ENCODE results near the gene KIF26B.
"Not testable (repeated sequence)": the region's sequence is repeated elsewhere in the genome, so short reads cannot be mapped to it uniquely, and the experiment has no call there.

Gene KIF26B

GRCh38 chr1:245279346-245279745 is 124.6 kb downstream of the KIF26B start:
- DNase-seq (ENCODE audit: low read depth) = no peak

DNA sequence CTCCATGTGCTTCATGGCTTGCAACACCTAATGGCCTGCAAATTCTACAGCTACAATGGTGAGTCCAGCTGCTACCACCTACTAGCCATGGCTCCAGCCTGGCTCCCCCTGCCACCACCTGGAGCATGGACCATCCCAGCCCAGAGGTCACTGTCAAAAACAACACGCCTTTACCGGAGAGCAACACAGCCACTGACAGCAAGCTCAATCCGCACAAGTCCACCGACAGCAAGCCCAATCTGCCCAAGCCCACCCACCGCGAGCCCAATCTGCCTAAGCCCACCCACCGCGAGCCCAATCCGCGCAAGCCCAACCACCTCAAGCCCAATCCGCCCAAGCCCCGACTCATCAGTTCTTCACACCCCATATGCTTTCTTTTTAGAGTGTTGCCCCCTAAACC is 128.2 kb downstream of the KIF26B start:
- DNase-seq (ENCODE audit: low read depth) = no peak

DNA sequence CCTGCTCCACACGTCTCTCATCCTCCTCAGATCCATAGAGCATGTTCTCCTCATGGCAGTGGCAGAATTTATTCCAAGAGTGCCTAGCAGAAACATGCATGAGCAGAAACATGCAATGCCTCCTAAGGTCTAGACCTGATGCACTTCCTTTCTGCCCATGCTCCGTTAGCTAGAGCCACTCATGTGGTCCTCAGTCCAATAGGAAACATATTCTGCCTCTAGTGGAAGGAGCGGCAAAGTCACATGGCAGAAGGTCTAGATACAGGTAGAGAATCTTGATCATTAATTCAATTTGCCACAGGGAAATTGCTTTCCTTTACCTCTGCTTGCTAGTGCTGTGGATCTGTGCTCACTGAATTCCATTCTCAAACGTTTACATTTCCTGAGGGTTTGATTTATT is 130.4 kb downstream of the KIF26B start:
- DNase-seq (ENCODE audit: low read depth) = no peak

DNA sequence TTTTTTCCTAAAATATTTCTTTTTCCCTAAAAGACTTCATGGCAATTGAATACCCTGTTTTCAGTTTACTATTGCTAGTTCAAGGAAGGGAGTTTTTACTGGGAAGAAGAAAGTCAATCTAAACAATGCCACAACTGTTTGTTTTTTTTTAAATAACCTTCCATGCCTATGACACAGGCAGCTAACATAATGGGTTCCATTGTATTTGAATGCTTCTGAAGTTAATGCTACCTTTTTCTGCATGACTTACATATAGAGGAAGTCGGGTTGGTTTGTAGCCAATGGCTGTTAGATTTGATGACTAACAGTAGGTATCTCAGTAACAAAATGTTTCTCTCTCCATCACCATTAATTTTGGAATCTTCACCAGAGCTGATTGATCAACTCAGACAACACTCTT is 134.0 kb downstream of the KIF26B start:
- no peak for DNase-seq (ENCODE audit: low read depth)

DNA sequence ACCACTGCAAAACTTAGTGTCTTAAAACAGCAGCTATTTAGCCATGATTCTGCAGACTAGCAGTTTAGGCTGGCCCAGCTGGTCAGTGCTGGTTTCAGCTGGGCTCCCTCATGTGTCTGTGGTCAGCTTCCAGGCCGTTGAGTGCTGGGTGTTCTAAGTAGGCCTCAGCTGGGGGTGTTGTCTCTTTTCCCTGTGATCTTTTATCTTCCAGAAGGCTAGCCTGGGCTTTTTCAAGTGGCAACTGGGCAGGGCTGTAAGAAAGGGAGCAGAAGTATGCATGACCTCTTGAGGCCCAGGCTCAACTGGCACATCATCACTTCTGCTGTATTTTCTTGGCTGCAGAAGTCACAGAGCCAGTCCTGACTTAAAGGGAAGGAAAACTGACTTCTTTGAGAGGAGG is 136.1 kb downstream of the KIF26B start:
- DNase-seq (ENCODE audit: low read depth) = no peak

GRCh38 chr1:245291351-245291750 is 136.6 kb downstream of the KIF26B start:
- no peak for DNase-seq (ENCODE audit: low read depth)

DNA sequence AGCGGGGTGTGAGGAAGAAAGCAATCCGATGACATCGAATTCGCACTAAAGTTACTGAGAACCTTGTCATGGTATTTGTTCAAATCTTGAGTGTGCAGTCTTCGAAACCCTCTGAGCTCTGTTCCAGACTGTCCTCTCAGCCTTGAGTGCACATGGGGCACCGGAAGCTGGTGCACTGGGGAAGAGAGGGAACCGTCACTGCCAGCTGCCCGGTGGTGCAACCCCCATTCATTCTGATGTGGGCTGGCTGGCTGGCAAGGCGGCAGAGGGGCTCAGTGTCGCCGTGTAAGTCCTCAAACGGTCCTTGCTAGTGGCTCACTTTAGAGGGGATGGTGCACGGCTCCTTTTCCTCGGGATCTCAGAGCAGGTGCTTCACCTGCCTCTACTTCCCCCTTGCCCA is 137.4 kb downstream of the KIF26B start:
- no peak for DNase-seq (ENCODE audit: low read depth)

GRCh38 chr1:245292553-245292952 is 137.8 kb downstream of the KIF26B start:
- no peak for DNase-seq (ENCODE audit: low read depth)

DNA sequence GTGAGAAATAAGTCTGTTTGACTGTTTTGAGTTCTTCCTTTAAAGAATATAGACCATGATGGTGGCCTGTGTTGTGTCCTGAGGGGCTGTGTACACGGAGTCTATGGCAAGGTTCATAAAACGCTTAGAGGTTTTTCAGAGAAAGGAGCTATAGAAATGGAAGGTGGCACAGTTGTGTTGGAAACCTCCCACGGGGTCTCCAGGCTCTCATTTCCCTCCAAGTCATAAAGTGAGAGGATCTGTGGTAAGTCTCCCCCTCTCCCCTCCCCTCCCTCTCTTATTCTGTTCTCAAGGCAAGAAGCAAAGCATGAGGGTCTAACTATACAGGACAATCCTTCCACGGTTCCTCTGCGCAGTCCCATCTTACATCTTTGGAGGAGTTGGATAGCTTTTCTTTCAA is 139.2 kb downstream of the KIF26B start:
- DNase-seq (ENCODE audit: low read depth) = no peak

DNA sequence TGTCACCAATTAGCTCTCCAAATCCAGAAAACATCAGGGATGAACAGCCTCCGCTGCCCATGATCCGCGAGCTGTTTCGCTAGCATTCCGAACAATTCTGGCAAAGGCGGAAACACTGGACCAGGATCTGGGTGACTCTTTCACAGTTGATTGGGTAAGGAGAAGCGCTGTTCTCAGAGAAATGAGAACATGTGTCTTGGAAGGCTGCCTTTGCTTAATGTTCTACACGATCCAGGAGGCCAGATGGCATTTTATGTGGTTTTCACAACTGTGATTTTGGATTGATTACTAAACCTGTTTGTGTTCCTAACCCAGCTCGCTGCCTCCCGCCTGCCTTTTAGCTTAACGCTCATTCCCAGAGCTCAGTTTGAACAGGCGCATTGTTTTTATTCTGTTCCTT is 144.0 kb downstream of the KIF26B start:
- DNase-seq (ENCODE audit: low read depth) = no peak

- no peak for DNase-seq (ENCODE audit: low read depth)
These were observed 146.4 kb downstream of the KIF26B start for GRCh38 chr1:245301162-245301580.

DNA sequence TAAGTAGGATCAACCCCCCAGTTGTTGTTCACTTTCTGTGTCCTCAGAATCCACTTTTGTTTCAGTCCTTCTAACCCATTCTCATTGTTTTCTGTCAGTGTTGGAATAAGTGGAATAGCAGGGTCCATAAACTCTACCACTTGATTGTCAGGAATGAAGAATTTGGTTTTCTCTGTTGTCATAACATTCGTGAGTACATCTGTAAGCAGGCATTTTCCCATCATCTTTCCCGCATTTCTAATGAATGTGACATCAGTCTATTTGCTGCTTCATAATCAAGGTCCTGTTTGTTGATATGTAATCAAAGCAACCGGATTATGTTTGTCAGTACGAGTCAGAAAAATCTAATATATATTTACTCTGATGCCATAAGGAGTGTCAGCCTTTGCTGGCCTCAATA is 147.1 kb downstream of the KIF26B start:
- DNase-seq (ENCODE audit: low read depth) = no peak

- no peak for DNase-seq (ENCODE audit: low read depth)
These were observed 149.9 kb downstream of the KIF26B start for GRCh38 chr1:245304698-245305097.

GRCh38 chr1:245306020-245306419 is 151.2 kb downstream of the KIF26B start:
- DNase-seq (ENCODE audit: low read depth) = no peak

DNA sequence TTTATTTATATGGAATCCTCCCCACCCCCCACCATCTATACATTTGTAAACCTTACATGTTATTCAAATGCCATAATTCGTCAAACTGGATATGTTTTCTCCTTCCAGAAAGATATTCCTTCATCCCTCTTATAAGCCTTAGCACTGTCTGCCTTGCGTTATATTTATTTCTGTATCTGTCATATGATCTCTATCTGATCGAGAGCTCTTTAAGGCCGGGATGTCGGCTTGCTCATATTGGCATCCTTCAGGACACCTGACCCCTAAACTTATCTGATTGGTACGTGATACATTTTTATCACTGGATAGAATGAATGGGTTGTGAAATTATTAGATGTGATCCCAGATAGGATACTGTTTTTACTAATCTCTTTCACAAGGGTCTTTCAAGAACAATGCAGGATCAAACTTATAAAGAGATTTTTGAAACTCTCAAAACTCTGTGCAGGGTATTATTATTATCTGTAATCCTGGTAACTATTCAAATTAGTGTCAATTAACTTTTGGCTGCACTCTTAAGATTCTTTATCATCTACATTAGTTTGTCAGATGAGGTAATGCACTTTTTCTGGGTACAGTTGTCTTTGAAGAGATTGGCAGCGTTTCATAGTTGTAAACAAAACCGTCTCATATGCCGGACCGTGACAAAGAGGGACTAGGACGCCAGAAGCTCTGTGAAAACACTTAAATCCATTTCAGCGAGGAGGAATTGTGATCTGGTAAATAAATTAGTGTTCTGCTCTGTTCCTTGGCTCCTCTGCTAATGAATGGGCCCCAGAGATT is 152.0 kb downstream of the KIF26B start:
- DNase-seq (ENCODE audit: low read depth) = no peak

GRCh38 chr1:245310571-245311531 is 156.1 kb downstream of the KIF26B start:
- no peak for DNase-seq (ENCODE audit: low read depth)

DNA sequence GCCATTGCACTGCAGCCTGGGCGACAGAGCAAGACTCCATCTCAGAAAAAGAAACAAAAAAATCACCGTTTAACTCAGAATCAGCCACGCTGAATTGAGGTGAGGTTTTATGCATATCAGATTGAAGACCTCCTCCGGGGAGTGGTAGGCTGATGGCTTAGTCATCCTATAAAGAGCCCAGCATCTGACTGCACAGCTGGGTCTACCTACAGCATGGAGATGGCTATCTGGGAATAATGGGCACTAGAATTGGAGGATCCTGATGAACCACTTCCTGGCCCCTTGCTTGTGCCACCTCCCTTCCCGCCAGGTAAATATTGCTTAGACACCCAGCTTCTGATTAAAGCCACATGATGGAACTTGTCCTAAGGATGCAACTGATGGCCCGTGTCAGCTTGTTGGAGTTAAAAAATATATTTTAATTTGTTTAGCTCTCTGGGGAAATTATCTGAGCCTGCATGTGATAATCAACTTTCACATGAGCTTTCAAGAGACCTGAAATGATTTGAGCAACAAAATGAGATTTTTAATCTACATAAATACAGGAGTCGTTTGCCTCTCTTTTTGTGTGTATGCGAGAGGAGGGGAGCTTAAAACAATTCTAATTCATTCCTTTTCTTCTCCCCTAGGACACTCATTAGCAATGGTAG is 157.2 kb downstream of the KIF26B start:
- no peak for DNase-seq (ENCODE audit: low read depth)

DNA sequence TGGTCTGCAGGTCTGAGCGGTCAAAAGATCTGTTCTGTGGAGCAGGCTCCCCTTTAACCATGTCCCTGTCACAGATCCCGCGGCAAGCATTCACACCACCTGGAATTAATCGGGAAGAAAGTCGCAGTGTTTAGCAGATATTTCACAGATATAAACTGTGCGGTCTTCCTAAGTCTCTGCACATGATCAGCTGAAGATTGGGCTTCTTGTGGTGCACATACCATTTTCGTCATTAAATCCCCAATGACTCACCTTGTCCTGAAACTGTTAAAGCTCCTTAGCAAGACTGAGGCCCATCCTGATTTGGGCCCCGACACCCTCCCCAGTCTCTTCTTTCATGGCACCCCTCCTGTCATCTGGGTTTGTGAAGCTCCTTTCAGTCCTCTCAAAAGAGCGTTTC is 158.8 kb downstream of the KIF26B start:
- DNase-seq (ENCODE audit: low read depth) = no peak

DNA sequence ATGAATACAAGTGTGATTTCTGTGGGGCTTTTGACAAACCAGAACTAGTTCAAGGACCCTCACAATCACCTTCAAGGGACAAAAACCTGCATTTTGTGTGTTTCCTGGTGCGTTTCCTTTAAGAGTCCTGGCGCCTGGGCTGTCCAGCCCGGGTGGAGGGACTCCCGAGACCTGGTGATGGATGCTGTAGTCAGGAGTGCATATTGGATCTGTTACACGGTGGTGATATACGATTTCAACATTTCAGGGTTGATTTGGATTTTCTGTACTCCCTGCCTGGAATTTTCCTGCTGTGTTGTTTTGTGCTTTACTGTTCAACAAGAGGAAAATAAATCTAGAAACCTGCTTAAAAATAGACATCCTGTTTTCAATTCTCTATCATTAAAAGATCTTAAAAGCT is 162.0 kb downstream of the KIF26B start:
- no peak for DNase-seq (ENCODE audit: low read depth)

DNA sequence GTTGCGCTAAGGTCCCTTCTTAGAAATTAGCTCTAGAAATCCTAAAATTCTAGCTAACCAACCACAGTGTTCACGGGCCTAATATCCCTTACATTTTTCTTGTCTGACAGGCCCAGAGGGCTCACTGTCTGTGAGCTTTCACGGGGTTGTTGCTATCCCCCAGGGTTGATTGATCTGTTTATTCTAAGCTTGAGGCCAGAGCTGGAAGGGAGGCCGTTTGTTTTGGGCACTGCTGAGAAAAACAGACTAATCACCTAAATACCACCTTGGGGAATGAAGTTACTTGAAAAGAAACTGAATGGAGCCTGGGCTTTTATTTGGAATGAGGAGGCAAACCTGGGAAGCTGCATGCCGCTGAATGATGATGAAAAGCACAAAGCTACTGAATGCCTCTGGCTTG is 162.4 kb downstream of the KIF26B start:
- DNase-seq (ENCODE audit: low read depth) = no peak

GRCh38 chr1:245319094-245319493 is 164.3 kb downstream of the KIF26B start:
- DNase-seq (ENCODE audit: low read depth) = no peak

GRCh38 chr1:245322673-245323072 is 167.9 kb downstream of the KIF26B start:
- no peak for DNase-seq (ENCODE audit: low read depth)

DNA sequence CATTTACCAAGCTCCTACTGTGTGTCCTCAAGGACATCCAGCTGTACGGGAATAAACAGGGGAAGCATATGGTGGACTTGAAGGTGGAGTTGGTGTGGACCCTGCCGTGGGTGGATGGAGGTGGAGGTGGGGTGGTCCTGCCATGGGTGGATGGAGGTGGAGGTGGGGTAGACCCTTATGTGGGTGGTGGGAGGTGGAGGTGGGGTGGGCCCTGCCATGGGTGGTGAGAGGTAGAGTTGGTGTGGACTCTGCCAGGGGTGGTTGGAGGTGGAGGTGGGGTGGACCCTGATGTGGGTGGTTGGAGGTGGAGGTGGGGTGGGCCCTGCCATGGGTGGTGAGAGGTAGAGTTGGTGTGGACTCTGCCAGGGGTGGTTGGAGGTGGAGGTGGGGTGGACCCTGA is 169.0 kb downstream of the KIF26B start:
- DNase-seq (ENCODE audit: low read depth) = not testable (repeated sequence)

Measured in CMK (cell line).